GM12872 (cell line): ENCODE data around the gene SLC66A3.

Experiments
- TF ChIP-seq, protein P1 (sequence below): IDR thresholded peaks from 3 replicates; pipeline ENCODE4 v1.5.1; 2011; ENCODE audit warnings: low read depth, mild to moderate bottlenecking, low read length, moderate library complexity; ENCODE audit not compliant: insufficient read depth

SLC66A3 gene

DNA sequence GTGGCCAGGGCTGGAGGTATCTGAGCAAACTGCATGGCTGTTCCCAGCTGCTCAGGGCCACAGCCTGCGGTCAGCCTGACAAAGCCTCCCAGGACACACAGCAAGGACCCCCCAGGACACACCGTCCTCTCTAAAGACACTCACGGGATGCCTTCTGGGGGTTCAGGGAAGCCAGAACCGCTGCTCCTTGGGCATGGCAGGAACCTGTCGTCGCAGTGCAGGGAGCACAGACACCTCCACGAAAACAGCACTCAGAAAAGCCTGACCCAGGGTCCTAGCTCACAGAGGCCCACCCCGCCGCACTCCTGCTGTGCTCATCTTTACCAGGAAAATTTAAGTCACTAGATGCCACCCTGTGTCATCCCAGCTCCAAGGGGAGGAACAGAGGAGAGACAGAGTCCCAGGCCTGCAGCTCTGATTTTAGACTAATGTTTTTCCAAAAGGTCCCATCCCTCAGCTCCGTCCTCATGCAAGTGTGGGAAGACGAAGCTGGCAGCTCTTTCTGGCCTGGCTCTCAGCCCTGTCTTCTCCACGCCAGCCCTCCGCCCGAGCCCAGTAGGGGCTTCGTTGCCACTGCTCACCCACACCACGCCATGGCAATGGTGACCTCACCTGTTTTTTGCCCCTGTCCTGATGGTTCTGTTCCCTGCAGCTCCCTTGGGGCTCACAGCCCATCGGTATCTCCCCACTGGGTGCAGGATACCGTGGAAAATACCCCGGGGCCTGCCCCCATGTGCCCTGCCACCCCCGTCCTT is 23.9 kb upstream of the SLC66A3 start:
- TF ChIP-seq, protein P1, sequence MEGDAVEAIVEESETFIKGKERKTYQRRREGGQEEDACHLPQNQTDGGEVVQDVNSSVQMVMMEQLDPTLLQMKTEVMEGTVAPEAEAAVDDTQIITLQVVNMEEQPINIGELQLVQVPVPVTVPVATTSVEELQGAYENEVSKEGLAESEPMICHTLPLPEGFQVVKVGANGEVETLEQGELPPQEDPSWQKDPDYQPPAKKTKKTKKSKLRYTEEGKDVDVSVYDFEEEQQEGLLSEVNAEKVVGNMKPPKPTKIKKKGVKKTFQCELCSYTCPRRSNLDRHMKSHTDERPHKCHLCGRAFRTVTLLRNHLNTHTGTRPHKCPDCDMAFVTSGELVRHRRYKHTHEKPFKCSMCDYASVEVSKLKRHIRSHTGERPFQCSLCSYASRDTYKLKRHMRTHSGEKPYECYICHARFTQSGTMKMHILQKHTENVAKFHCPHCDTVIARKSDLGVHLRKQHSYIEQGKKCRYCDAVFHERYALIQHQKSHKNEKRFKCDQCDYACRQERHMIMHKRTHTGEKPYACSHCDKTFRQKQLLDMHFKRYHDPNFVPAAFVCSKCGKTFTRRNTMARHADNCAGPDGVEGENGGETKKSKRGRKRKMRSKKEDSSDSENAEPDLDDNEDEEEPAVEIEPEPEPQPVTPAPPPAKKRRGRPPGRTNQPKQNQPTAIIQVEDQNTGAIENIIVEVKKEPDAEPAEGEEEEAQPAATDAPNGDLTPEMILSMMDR: no peak

DNA sequence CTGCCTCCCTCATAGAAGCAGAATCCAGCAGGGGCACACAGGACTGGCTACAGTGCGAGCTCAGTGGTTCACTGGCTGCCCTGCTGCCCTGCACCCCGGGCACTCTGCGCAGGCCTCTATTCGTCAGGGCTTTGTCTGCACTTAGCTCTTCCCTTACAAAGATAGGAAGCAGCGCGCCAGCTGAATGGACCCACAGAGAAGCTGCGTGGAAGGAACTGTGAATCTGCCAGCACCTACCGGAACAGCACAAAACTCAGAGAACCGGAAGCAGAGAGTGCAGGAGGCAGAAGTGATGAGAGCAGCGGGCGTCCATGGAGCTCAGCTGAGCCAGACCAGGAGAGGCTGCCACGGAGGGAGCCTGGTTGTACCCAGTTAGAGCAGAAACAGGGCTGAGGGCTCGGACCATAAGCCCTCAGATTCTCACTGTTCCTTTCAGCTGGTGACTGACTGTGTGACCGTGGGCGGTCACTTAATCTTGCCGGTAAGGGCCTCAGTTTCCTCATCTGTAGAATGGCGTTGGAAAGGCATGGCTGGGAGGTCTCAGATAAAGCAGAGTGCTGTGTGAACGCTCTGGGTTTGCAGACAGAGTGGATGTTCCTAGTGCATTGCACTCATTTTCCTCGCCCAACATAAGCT is 23.1 kb upstream of the SLC66A3 start:
- TF ChIP-seq, protein P1: no peak

DNA sequence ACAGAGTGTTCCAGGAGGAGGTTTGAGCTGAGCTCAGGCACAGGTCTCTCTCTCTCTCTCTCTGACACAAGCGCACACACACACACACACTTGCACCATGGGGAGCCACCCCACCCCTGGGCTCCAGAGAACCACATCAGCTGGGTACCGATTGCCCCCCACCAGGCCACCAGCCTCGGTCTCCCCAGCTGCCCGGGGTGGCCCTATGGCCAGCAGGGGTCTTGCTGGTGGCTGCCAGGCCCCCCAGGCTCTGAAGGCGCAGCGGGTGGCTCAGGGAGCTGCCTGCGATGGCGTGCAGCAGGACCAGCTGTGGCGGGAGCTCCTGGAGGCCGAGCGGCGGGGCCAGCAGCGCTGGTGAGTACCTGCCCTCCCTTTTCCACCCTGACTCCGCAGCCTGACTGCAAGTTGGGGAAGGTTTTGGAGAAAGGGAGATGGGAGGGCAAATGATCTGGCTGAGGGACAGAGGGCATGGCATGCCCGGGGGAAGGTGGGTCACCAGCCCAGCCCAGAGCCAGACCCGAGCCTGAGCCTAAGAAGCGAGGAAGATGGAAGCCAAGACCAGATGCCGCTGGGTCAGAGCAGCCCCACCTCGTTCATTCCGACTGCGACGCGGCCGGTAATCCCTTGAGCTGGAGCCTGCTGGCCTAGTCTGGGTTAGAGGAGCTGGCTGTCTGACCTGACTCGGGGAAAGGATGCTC is 21.9 kb upstream of the SLC66A3 start:
- TF ChIP-seq, protein P1: no peak

GRCh38 chr2:11133936-11134320 is 21.3 kb upstream of the SLC66A3 start:
- TF ChIP-seq, protein P1: no peak

GRCh38 chr2:11134349-11134748 is 20.9 kb upstream of the SLC66A3 start:
- TF ChIP-seq, protein P1: no peak

GRCh38 chr2:11140492-11140891 is 14.8 kb upstream of the SLC66A3 start:
- TF ChIP-seq, protein P1: no peak

- TF ChIP-seq, protein P1: no peak
Measured at GRCh38 chr2:11141319-11141718, 13.9 kb upstream of the SLC66A3 start.
